Measurements from ENCODE around the gene ACSS1.

DNA sequence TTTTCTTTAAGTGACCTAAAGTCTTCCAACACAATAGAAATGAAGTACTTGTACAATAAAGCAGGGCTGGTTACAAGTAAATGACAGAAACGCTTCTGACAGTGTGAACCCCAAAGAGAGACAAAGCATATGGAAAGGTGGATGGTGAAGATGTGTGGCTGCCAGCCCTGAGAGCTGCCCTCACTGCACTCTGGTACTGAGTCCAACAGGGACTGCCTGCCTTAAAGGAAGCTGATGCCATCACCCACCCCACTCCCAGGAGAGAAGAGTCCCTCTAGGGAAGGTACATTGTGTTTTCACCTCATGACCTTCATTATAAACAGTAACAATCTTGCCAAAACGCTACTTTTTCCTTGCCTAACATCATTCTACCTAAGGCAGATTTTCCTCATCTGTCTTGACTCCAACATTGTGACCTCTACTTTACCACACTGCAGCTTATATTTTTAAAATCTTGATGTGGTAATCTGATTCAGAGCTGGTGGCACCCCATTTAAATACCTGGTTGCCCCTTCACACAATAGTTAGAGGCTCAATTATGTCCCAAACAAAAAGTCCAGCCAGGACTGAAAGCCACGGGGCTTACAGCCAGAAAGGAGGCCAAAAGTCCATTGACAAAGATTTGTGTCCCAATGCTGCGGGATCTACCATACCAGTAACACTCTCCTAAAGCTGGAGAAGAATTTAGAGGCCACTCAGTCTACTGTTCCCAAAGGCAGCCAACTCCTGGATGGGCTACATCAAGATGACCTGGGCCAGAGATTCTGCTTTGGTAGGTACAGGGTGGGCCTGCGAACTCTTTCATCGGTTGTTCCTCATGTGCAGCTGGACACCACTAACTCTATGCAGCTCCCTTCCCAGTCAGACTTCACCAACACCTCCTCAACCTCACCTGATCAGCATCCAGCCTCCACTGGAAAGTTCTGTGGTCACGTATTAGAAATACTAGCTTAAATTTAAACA lies 69.8 kb downstream of the ACSS1 start:
- TF ChIP-seq, protein P1, sequence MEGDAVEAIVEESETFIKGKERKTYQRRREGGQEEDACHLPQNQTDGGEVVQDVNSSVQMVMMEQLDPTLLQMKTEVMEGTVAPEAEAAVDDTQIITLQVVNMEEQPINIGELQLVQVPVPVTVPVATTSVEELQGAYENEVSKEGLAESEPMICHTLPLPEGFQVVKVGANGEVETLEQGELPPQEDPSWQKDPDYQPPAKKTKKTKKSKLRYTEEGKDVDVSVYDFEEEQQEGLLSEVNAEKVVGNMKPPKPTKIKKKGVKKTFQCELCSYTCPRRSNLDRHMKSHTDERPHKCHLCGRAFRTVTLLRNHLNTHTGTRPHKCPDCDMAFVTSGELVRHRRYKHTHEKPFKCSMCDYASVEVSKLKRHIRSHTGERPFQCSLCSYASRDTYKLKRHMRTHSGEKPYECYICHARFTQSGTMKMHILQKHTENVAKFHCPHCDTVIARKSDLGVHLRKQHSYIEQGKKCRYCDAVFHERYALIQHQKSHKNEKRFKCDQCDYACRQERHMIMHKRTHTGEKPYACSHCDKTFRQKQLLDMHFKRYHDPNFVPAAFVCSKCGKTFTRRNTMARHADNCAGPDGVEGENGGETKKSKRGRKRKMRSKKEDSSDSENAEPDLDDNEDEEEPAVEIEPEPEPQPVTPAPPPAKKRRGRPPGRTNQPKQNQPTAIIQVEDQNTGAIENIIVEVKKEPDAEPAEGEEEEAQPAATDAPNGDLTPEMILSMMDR (IDR thresholded peaks at IDR 0.05): no peak
- TF ChIP-seq POLR2A (IDR thresholded peaks at IDR 0.05): no peak
